Uterus (tissue), 2 donors: ENCODE measurements around the gene CHIA.

Source experiments
- POLR2A ChIP-seq, 2 donors: fragments of 450-650 bp; IDR thresholded peaks; one replicate each; pipeline ENCODE4 v1.6.1; 2016; ENCODE audit warnings: antibody characterized with exemption in 2 of 2, mild to moderate bottlenecking in 1 of 2, moderate library complexity in 1 of 2
- TF ChIP-seq, protein P1 (sequence below), 4 experiments: fragments of 200-600 bp in 2 of 4; fragments of 450-650 bp in 2 of 4; sonication (generic) in 2 of 4; IDR thresholded peaks; one replicate each; pipeline ENCODE4 v1.5.1; 2016 to 2019; ENCODE audit warnings: antibody characterized with exemption in 4 of 4, mild to moderate bottlenecking in 2 of 4, moderate library complexity in 1 of 4

- TF ChIP-seq, protein P1, sequence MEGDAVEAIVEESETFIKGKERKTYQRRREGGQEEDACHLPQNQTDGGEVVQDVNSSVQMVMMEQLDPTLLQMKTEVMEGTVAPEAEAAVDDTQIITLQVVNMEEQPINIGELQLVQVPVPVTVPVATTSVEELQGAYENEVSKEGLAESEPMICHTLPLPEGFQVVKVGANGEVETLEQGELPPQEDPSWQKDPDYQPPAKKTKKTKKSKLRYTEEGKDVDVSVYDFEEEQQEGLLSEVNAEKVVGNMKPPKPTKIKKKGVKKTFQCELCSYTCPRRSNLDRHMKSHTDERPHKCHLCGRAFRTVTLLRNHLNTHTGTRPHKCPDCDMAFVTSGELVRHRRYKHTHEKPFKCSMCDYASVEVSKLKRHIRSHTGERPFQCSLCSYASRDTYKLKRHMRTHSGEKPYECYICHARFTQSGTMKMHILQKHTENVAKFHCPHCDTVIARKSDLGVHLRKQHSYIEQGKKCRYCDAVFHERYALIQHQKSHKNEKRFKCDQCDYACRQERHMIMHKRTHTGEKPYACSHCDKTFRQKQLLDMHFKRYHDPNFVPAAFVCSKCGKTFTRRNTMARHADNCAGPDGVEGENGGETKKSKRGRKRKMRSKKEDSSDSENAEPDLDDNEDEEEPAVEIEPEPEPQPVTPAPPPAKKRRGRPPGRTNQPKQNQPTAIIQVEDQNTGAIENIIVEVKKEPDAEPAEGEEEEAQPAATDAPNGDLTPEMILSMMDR (IDR thresholded peaks at IDR 0.05), result no peak
- no peak for TF ChIP-seq POLR2A (IDR thresholded peaks at IDR 0.05)
Measured at GRCh38 chr1:111251570-111251969, 39.1 kb upstream of the CHIA start.
